Thoracic aorta (tissue), 2 donors: ENCODE data around the gene STX8. TPM values are rescaled to one million over a fixed set of nuclear protein-coding genes. Genes with fewer than 3 reads are reported as not detected.

ENCODE experiments used
- ATAC-seq: fragments of 150-250 bp; one replicate; pipeline ENCODE4 v1.8.0; 2017; ENCODE audit warnings: low read depth; ENCODE audit not compliant: insufficient number of reproducible peaks, low FRiP score
- DNase-seq: peaks from one replicate; pipeline ENCODE4 v3.0.0-alpha.2; 2020; ENCODE audit warnings: low spot score
- H3K27ac ChIP-seq, 2 donors: fragments of 200-600 bp; sonication (generic); 1 replicate in 1 of 2; 2 replicates in 1 of 2; pipeline ENCODE4 v1.5.1; 2016; ENCODE audit warnings: mild to moderate bottlenecking in 2 of 2, moderate library complexity in 2 of 2
- H3K27me3 ChIP-seq: fragments of 200-600 bp; sonication (generic); replicated peaks from 2 replicates; pipeline ENCODE4 v1.6.0; 2016; ENCODE audit warnings: mild to moderate bottlenecking; ENCODE audit not compliant: insufficient read depth
- H3K36me3 ChIP-seq: fragments of 200-600 bp; sonication (generic); one replicate; pipeline ENCODE4 v1.5.1; 2016
- H3K4me1 ChIP-seq, 2 donors: fragments of 200-600 bp; sonication (generic); 1 replicate in 1 of 2; 2 replicates in 1 of 2; pipeline versions ENCODE4 v1.5.1 to v1.6.0; 2016; ENCODE audit warnings: low read depth in 2 of 2, mild to moderate bottlenecking in 1 of 2; ENCODE audit not compliant: control insufficient read depth in 1 of 2
- H3K4me3 ChIP-seq: fragments of 200-600 bp; sonication (generic); 2 replicates; pipeline ENCODE4 v1.5.1; 2016; ENCODE audit warnings: mild to moderate bottlenecking
- H3K9me3 ChIP-seq: fragments of 200-600 bp; sonication (generic); 2 replicates; pipeline ENCODE4 v1.5.1; 2016
- total RNA-seq, 2 donors: library from RNA; depleted of rRNA; stranded (reverse); fragments of >200 nt; gene quantifications; one replicate each; pipeline versions ENCODE4 v1.1.0 to v1.2.3, GENCODE V29; 2016
- TF ChIP-seq, protein P1 (sequence below): fragments of 200-600 bp; sonication (generic); IDR thresholded peaks from one replicate; pipeline ENCODE4 v1.5.1; 2019; ENCODE audit warnings: antibody characterized with exemption

The STX8 gene
- total RNA-seq, 2 donors from 2014 or later = 93.9 to 99.8 TPM

DNA sequence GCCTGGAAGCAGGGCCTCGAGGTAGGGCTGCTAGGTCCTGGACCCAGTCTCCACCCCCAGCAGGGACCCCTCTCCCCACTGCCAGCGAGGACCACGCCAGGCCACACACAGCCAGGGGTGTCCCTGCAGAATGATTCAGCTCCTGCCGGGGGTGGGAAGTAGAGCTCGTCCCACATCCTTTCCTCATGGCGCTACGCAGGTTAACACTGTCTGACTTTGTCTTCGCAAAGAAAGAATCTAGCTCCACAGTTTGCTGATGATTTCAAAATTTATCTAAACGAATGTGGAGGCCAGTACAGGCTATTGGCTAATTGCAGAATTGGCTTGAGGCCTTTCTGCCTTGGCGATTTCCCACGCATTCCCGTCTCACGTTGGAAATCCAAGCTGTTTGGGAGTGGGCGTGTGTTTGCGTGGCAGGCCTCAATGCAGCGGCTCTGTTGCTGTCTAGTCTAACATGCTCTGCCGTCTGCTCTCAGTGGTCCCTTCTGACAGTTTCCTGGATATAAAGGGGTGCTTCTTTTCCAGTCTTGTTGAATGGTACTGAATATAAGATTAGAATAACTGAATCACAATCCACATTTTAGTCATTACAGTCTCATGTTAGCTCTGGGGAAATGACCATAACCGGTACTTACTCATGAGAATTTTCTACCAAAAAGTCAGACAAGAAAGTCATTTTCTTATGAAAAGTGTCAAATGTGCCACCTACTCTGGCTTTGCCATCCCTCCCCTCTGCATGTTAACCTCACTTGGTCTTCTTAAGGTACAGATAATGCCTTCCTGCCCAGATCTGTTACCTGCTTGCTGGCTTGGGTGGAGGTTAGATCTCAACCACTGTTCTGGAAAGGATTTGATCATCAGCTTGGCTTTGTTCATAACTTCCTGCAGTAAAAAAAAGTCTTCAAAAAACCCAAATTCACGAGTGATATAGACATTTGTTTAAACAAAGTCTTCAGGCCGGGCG is 301.9 kb downstream of the STX8 start:
- TF ChIP-seq, protein P1, sequence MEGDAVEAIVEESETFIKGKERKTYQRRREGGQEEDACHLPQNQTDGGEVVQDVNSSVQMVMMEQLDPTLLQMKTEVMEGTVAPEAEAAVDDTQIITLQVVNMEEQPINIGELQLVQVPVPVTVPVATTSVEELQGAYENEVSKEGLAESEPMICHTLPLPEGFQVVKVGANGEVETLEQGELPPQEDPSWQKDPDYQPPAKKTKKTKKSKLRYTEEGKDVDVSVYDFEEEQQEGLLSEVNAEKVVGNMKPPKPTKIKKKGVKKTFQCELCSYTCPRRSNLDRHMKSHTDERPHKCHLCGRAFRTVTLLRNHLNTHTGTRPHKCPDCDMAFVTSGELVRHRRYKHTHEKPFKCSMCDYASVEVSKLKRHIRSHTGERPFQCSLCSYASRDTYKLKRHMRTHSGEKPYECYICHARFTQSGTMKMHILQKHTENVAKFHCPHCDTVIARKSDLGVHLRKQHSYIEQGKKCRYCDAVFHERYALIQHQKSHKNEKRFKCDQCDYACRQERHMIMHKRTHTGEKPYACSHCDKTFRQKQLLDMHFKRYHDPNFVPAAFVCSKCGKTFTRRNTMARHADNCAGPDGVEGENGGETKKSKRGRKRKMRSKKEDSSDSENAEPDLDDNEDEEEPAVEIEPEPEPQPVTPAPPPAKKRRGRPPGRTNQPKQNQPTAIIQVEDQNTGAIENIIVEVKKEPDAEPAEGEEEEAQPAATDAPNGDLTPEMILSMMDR = no peak
- no peak overlapping the region for H3K4me3 ChIP-seq
- H3K9me3 ChIP-seq = no peaks in the 10 kb centered on the region
- H3K4me1 ChIP-seq = peaks cover 0 to 11% of the 10 kb centered on the region in 2 donors
- ATAC-seq (no peak), DNase-seq (no peak)
- H3K36me3 ChIP-seq = no peaks in the 10 kb centered on the region
- H3K27ac ChIP-seq = no peak overlapping the region
- no peaks in the 10 kb centered on the region for H3K27me3 ChIP-seq

GRCh38 chr17:9272501-9273200 is 303.0 kb downstream of the STX8 start:
- TF ChIP-seq, protein P1 = no peak
- Histone ChIP-seq H3K27me3 (no peaks in the 10 kb centered on the region), H3K4me3 (no peak overlapping the region)

DNA sequence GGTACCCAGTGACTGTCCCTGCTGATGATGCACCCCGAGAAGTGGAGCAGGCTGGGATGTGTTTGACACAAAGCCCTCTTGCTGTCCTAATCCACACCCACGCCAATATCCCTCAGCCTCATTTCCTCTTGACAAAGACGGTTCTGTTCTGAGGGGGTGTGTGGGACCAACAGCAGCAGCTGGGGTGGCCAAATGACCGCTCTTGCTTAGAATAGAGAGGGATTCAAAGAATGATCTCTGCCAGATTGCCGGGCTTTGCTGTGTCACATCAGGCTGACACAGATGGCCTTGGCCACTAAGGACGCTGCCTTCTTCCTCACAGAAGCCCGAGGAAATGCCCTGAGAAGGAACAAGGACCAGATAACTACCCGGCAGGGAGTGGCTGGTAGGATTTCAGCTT is 303.6 kb downstream of the STX8 start:
- ATAC-seq = no peak
- DNase-seq = no peak
- Histone ChIP-seq H3K4me1 (peaks cover 0 to 16% of the 10 kb centered on the region in 2 donors), H3K36me3 (no peaks in the 10 kb centered on the region), H3K27ac (no peak overlapping the region), H3K4me3 (no peak overlapping the region), H3K27me3 (no peaks in the 10 kb centered on the region), H3K9me3 (no peaks in the 10 kb centered on the region)
- TF ChIP-seq, protein P1 = no peak

More at GRCh38 chr17:9272501-9273200, 303.0 kb downstream of the STX8 start:
- DNase-seq (no peak), ATAC-seq (no peak)
- Histone ChIP-seq H3K4me1 (peaks cover 0 to 11% of the 10 kb centered on the region in 2 donors), H3K9me3 (no peaks in the 10 kb centered on the region), H3K27ac (no peak overlapping the region), H3K36me3 (no peaks in the 10 kb centered on the region)

GRCh38 chr17:9270921-9271320 is 304.7 kb downstream of the STX8 start:
- TF ChIP-seq, protein P1 = no peak
- Histone ChIP-seq H3K9me3 (no peaks in the 10 kb centered on the region), H3K36me3 (no peaks in the 10 kb centered on the region), H3K27me3 (no peaks in the 10 kb centered on the region), H3K4me1 (peaks cover 0 to 27% of the 10 kb centered on the region in 2 donors), H3K4me3 (no peak overlapping the region), H3K27ac (no peak overlapping the region)
- ATAC-seq = no peak
- no peak for DNase-seq
